Kidney epithelial cell (primary cell): ENCODE measurements around the gene IQSEC1. TPM values are rescaled to one million over a fixed set of nuclear protein-coding genes. Genes with fewer than 3 reads are reported as not detected.

Experiments used
- DNase-seq: peaks from one replicate; pipeline ENCODE4 v3.0.0-alpha.2; 2010; ENCODE audit warnings: low read depth
- H3K27me3 ChIP-seq: 2 replicates; pipeline ENCODE4 v1.6.0; 2011; ENCODE audit warnings: low read length; ENCODE audit not compliant: control insufficient read depth, insufficient read depth
- H3K36me3 ChIP-seq: 2 replicates; pipeline ENCODE4 v1.5.1; 2011; ENCODE audit warnings: low read length; ENCODE audit not compliant: control insufficient read depth, insufficient read depth
- H3K4me3 ChIP-seq: 2 replicates; pipeline ENCODE4 v1.5.1; 2011; ENCODE audit warnings: low read depth, mild to moderate bottlenecking, control low read depth, low read length
- total RNA-seq: library from RNA; depleted of rRNA; stranded (reverse); fragments of >200 nt; gene quantifications from 2 replicates; pipeline ENCODE4 v1.2.3, GENCODE V29; 2015
- TF ChIP-seq, protein P1 (sequence below): IDR thresholded peaks from 2 replicates; pipeline ENCODE4 v1.5.1; 2011; ENCODE audit warnings: mild to moderate bottlenecking, moderate library complexity, low read length, control low read depth, inconsistent platforms; ENCODE audit not compliant: insufficient read depth, poor library complexity, severe bottlenecking

The IQSEC1 gene
- total RNA-seq, 1 donor from 2014 or later, result 14.9 TPM

DNA sequence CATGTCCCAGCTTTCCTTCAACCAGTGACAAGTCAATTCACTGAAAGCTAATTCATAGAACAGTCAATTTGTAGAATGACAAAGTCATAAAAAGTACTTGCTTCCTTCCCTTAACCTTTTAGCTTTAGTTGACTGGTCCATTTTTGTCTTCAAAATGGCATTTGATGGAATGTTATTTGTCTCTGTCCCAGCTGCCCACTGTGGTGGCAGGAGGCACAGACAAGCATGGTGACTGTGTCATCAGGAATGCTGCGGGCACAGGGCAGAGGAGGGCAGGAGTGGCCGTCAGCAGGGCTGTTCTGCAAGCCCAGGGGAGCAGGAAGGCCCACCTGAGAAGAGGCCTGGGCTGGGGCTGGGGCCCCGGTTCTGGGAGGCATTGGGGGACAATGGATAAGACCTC is 10.0 kb downstream of the IQSEC1 start:
- no peak for DNase-seq
- TF ChIP-seq, protein P1, sequence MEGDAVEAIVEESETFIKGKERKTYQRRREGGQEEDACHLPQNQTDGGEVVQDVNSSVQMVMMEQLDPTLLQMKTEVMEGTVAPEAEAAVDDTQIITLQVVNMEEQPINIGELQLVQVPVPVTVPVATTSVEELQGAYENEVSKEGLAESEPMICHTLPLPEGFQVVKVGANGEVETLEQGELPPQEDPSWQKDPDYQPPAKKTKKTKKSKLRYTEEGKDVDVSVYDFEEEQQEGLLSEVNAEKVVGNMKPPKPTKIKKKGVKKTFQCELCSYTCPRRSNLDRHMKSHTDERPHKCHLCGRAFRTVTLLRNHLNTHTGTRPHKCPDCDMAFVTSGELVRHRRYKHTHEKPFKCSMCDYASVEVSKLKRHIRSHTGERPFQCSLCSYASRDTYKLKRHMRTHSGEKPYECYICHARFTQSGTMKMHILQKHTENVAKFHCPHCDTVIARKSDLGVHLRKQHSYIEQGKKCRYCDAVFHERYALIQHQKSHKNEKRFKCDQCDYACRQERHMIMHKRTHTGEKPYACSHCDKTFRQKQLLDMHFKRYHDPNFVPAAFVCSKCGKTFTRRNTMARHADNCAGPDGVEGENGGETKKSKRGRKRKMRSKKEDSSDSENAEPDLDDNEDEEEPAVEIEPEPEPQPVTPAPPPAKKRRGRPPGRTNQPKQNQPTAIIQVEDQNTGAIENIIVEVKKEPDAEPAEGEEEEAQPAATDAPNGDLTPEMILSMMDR, result no peak
- no peaks in the 10 kb centered on the region for H3K36me3 ChIP-seq
- H3K4me3 ChIP-seq, result no peak overlapping the region
- peaks cover 7% of the 10 kb centered on the region for H3K27me3 ChIP-seq

GRCh38 chr3:13062647-13063046 is 10.6 kb downstream of the IQSEC1 start:
- H3K27me3 ChIP-seq, result peaks cover 7% of the 10 kb centered on the region
- TF ChIP-seq, protein P1, result no peak
- H3K36me3 ChIP-seq, result no peaks in the 10 kb centered on the region
- no peak overlapping the region for H3K4me3 ChIP-seq
- no peak for DNase-seq

- TF ChIP-seq, protein P1, result no peak
- DNase-seq, result no peak
- Histone ChIP-seq H3K4me3 (no peak overlapping the region), H3K36me3 (no peaks in the 10 kb centered on the region), H3K27me3 (peaks cover 3% of the 10 kb centered on the region)
Measured at GRCh38 chr3:13060341-13060910, 12.8 kb downstream of the IQSEC1 start.

- no peak overlapping the region for H3K4me3 ChIP-seq
- no peaks in the 10 kb centered on the region for H3K36me3 ChIP-seq
- peaks cover 7% of the 10 kb centered on the region for H3K27me3 ChIP-seq
- TF ChIP-seq, protein P1, result no peak
- no peak for DNase-seq
Measured at GRCh38 chr3:13058346-13059120, 14.7 kb downstream of the IQSEC1 start.

DNA sequence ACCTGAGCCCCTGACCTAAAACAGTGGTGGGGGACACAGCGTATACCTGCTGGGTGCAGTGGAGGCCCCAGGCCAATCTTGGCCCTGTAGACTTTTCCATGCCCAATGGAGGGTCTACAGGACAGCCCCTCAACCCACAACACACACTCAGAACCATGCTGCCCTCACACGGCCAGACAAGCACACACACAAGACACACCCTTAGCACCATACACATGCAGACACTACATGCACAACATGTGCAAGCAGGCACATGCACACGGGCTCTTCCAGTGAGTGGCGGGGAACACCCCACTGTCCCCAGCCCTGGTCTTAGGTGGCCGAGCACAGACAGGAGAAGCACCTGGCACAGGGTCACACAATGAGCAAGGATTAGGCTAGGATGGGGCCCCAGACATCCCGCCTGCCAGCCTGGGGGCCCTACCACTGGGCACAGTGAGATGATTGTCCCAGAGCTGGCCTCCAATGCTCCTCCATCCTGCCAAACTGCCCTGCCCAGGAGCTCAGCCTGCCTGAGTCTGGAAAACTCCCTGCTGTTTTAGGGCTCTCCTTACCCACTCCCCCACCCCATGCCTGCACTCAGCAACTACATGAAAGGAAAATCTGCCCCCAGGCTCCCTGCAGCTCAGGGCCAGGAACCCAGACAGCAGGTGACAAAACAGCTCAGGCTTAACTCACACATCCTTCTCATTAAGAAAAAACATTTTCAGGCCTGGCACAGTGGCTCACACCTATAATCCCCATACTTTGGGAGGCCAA is 15.8 kb downstream of the IQSEC1 start:
- TF ChIP-seq, protein P1, result no peak
- no peak for DNase-seq
- Histone ChIP-seq H3K4me3 (no peak overlapping the region), H3K27me3 (peaks cover 9% of the 10 kb centered on the region), H3K36me3 (no peaks in the 10 kb centered on the region)
